Neural cell (in vitro differentiated cells): ENCODE measurements around the gene PTPRG. TPM values are rescaled to one million over a fixed set of nuclear protein-coding genes. Genes with fewer than 3 reads are reported as not detected.

ENCODE experiments used
- H2AFZ ChIP-seq: fragments of 200-600, 300-800 bp; sonication (generic), shearing (Covaris generic); 2 replicates; pipeline ENCODE4 v1.6.0; 2014; ENCODE audit warnings: low read depth, mild to moderate bottlenecking, antibody characterized with exemption, low read length, moderate library complexity
- H3F3A ChIP-seq: fragments of 200-600 bp; shearing (Covaris generic); 2 replicates; pipeline ENCODE4 v1.6.1; 2016; ENCODE audit warnings: mild to moderate bottlenecking, moderate library complexity, mixed read lengths, antibody characterized with exemption, low read length; ENCODE audit not compliant: insufficient read depth, poor library complexity, severe bottlenecking
- H3K27ac ChIP-seq: fragments of 200-600, 300-800 bp; sonication (generic), shearing (Covaris generic); 2 replicates; pipeline ENCODE4 v1.5.1; 2014; ENCODE audit warnings: mild to moderate bottlenecking, low read length, moderate library complexity
- H3K27me3 ChIP-seq: fragments of 300-800, 200-600 bp; sonication (generic), shearing (Covaris generic); 2 replicates; pipeline ENCODE4 v1.6.0; 2014; ENCODE audit warnings: mild to moderate bottlenecking, low read depth, low read length, moderate library complexity; ENCODE audit not compliant: insufficient read depth
- H3K36me3 ChIP-seq: fragments of 300-800, 200-600 bp; sonication (generic), shearing (Covaris generic); 2 replicates; pipeline ENCODE4 v1.5.1; 2014; ENCODE audit warnings: mild to moderate bottlenecking, antibody characterized with exemption, low read length, moderate library complexity; ENCODE audit not compliant: insufficient read depth
- H3K4me2 ChIP-seq: fragments of 300-800, 200-600 bp; sonication (generic), shearing (Covaris generic); 2 replicates; pipeline ENCODE4 v1.6.0; 2014; ENCODE audit warnings: mild to moderate bottlenecking, low read length
- H3K4me3 ChIP-seq: fragments of 300-800, 200-600 bp; sonication (generic), shearing (Covaris generic); 2 replicates; pipeline ENCODE4 v1.5.1; 2014; ENCODE audit warnings: mild to moderate bottlenecking, low read length, moderate library complexity
- H3K79me2 ChIP-seq: fragments of 200-600 bp; shearing (Covaris generic); replicated peaks from 2 replicates; pipeline ENCODE4 v1.6.0; 2014; ENCODE audit warnings: mild to moderate bottlenecking, low read length, moderate library complexity; ENCODE audit not compliant: insufficient read depth
- H3K9ac ChIP-seq: fragments of 300-800, 200-600 bp; sonication (generic), shearing (Covaris generic); 2 replicates; pipeline ENCODE4 v1.6.1; 2016; ENCODE audit warnings: mild to moderate bottlenecking, low read length, mixed read lengths
- H3K9me2 ChIP-seq: fragments of 200-600 bp; shearing (Covaris generic); 2 replicates; pipeline ENCODE4 v1.6.1; 2016; ENCODE audit warnings: mild to moderate bottlenecking, low read length, mixed read lengths; ENCODE audit not compliant: insufficient read depth
- H3K9me3 ChIP-seq: fragments of 200-600, 300-800 bp; sonication (generic), shearing (Covaris generic); 2 replicates; pipeline ENCODE4 v1.6.1; 2016; ENCODE audit warnings: mild to moderate bottlenecking, mixed run types, low read length, moderate library complexity, mixed read lengths
- H4K20me1 ChIP-seq: fragments of 200-600 bp; shearing (Covaris generic); 2 replicates; pipeline ENCODE4 v1.6.1; 2016; ENCODE audit warnings: mild to moderate bottlenecking, mixed run types; ENCODE audit not compliant: insufficient read depth
- EP300 ChIP-seq: fragments of 450-650 bp; conservative IDR thresholded peaks from 2 replicates; pipeline ENCODE4 v1.6.1; 2014; ENCODE audit warnings: antibody characterized with exemption, mild to moderate bottlenecking, moderate library complexity; ENCODE audit not compliant: poor library complexity, severe bottlenecking
- EZH2 ChIP-seq: fragments of 200-600, 300-800 bp; shearing (Covaris generic), sonication (generic); IDR thresholded peaks from 2 replicates; pipeline ENCODE4 v1.6.1; 2014; ENCODE audit warnings: antibody characterized with exemption, low read length, borderline replicate concordance, mild to moderate bottlenecking; ENCODE audit not compliant: insufficient read depth, poor library complexity, severe bottlenecking
- MXI1 ChIP-seq: fragments of 450-650 bp; conservative IDR thresholded peaks from 2 replicates; pipeline ENCODE4 v1.6.1; 2014; ENCODE audit warnings: antibody characterized with exemption, mild to moderate bottlenecking; ENCODE audit not compliant: poor library complexity, severe bottlenecking
- POLR2AphosphoS5 ChIP-seq: IDR thresholded peaks from 2 replicates; pipeline ENCODE4 v1.6.1; 2012
- RAD21 ChIP-seq: fragments of 450-650 bp; conservative IDR thresholded peaks from 2 replicates; pipeline ENCODE4 v1.6.1; 2014; ENCODE audit warnings: antibody characterized with exemption, mild to moderate bottlenecking, moderate library complexity
- SMC3 ChIP-seq: fragments of 450-650 bp; conservative IDR thresholded peaks from 2 replicates; pipeline ENCODE4 v1.6.1; 2014; ENCODE audit warnings: antibody characterized with exemption, mild to moderate bottlenecking, moderate library complexity; ENCODE audit not compliant: poor library complexity
- TAF1 ChIP-seq: IDR thresholded peaks from 2 replicates; pipeline ENCODE4 v1.6.1; 2012; ENCODE audit warnings: low read depth
- polyA plus RNA-seq: library from polyadenylated mRNA; depleted of rRNA; stranded (reverse); fragments of >200 nt; gene quantifications from 2 replicates; pipeline ENCODE4 v1.2.3, GENCODE V29; 2014
- TF ChIP-seq, protein P1 (sequence below): IDR thresholded peaks from 2 replicates; pipeline ENCODE4 v1.6.1; 2012; ENCODE audit warnings: borderline replicate concordance
- TF ChIP-seq, protein P2 (sequence below): fragments of 450-650 bp; IDR thresholded peaks from 2 replicates; pipeline ENCODE4 v1.5.1; 2014; ENCODE audit warnings: antibody characterized with exemption, mild to moderate bottlenecking, moderate library complexity; ENCODE audit not compliant: poor library complexity, severe bottlenecking

The PTPRG gene
- polyA plus RNA-seq, 1 donor from 2014 or later, result 33.1 TPM

DNA sequence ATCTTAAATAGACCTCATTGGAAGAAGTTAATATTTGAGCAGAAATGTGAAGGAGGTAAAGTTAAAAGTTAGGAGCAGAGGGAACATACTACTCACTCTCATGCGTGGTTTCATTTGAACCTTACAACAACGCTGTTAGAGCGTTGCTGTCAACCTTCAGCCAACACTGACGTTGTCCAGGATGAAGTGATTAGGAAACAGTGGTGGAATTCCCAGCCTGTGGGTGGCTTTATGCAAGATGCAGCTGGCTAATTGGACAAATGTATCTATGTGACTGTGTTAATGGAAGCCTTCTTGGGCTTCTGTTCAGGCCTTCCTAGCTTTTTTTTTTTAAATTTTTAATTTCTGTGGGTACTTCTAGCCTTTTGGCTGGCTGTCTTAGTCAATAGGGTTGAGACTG lies 40.5 kb downstream of the PTPRG start:
- H3K27me3 ChIP-seq, result no peaks in the 10 kb centered on the region
- no peaks in the 10 kb centered on the region for H4K20me1 ChIP-seq
- H3K9me2 ChIP-seq, result no peaks in the 10 kb centered on the region
- H3K4me3 ChIP-seq, result no peak overlapping the region
- H3F3A ChIP-seq, result no peaks in the 10 kb centered on the region
- no peak overlapping the region for H3K4me2 ChIP-seq
- no peak overlapping the region for H2AFZ ChIP-seq
- no peak overlapping the region for H3K9ac ChIP-seq
- no peaks in the 10 kb centered on the region for H3K36me3 ChIP-seq
- no peaks in the 10 kb centered on the region for H3K9me3 ChIP-seq
- no peak for TF ChIP-seq EZH2
- H3K27ac ChIP-seq, result no peak overlapping the region
- H3K79me2 ChIP-seq, result peaks cover 2% of the 10 kb centered on the region

DNA sequence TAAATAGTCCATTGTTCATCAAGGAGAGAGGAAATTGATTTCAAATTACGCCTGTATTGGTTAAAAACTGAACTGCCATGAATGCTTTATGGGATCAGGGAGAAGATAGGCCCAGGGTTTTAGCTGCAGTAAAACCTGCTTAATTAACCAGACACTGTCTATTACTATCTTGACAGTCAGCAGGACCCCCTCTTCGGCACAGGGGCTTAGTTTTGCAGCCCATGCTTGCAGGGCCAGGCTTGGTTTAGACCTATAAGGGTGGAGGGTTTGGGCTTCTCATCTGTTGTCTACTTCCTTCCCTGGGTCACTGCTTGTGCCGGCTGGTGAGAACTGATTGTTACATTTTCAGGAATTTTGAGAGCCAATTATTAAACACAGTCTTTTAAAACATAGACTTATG lies 41.1 kb downstream of the PTPRG start:
- Histone ChIP-seq H3K9ac (no peak overlapping the region), H4K20me1 (no peaks in the 10 kb centered on the region), H3K27me3 (no peaks in the 10 kb centered on the region), H3F3A (no peaks in the 10 kb centered on the region), H3K9me2 (no peaks in the 10 kb centered on the region), H3K36me3 (no peaks in the 10 kb centered on the region), H3K4me3 (no peak overlapping the region), H3K27ac (no peak overlapping the region), H2AFZ (no peak overlapping the region), H3K9me3 (no peaks in the 10 kb centered on the region), H3K79me2 (peaks cover under 1% of the 10 kb centered on the region), H3K4me2 (no peak overlapping the region)
- TF ChIP-seq POLR2AphosphoS5, result no peak
- TF ChIP-seq, protein P1, sequence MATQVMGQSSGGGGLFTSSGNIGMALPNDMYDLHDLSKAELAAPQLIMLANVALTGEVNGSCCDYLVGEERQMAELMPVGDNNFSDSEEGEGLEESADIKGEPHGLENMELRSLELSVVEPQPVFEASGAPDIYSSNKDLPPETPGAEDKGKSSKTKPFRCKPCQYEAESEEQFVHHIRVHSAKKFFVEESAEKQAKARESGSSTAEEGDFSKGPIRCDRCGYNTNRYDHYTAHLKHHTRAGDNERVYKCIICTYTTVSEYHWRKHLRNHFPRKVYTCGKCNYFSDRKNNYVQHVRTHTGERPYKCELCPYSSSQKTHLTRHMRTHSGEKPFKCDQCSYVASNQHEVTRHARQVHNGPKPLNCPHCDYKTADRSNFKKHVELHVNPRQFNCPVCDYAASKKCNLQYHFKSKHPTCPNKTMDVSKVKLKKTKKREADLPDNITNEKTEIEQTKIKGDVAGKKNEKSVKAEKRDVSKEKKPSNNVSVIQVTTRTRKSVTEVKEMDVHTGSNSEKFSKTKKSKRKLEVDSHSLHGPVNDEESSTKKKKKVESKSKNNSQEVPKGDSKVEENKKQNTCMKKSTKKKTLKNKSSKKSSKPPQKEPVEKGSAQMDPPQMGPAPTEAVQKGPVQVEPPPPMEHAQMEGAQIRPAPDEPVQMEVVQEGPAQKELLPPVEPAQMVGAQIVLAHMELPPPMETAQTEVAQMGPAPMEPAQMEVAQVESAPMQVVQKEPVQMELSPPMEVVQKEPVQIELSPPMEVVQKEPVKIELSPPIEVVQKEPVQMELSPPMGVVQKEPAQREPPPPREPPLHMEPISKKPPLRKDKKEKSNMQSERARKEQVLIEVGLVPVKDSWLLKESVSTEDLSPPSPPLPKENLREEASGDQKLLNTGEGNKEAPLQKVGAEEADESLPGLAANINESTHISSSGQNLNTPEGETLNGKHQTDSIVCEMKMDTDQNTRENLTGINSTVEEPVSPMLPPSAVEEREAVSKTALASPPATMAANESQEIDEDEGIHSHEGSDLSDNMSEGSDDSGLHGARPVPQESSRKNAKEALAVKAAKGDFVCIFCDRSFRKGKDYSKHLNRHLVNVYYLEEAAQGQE, result no peak

DNA sequence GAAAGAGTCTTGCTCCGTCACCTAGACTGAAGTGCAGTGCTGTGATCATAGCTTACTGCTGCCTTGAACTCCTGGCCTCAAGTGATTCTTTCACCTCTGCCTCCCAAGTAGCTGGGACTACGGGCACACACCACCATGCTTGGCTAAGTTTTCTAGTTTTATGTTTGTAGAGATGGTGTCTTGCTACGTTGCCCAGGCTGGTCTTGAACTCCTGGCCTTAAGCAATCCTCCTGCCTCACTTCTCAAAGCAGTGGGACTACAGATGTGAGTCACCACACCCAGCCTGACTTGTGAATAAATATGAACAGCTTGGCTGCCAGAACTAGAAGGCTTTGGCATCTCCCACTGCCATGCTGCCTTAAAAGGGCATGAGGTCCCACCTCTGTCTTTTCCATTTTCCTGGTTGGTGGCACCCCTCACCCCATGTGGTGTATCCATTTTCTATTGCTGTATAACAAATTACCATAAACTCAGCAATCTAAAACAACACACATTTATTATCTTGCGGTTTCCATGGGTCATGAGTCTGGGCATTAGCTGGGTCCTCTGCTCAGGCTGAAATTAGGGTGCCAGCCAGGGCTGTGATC lies 44.3 kb downstream of the PTPRG start:
- Histone ChIP-seq H4K20me1 (no peaks in the 10 kb centered on the region), H2AFZ (no peak overlapping the region), H3K27ac (no peak overlapping the region), H3K9ac (no peak overlapping the region), H3K4me2 (no peak overlapping the region), H3K4me3 (no peak overlapping the region), H3K36me3 (no peaks in the 10 kb centered on the region), H3K9me3 (no peaks in the 10 kb centered on the region), H3K79me2 (no peaks in the 10 kb centered on the region), H3K27me3 (no peaks in the 10 kb centered on the region), H3K9me2 (no peaks in the 10 kb centered on the region), H3F3A (no peaks in the 10 kb centered on the region)
- TF ChIP-seq, protein P1, result no peak
- TF ChIP-seq MXI1, result no peak
- TF ChIP-seq RAD21, result no peak
- TF ChIP-seq EP300, result no peak
- TF ChIP-seq TAF1, result no peak
- TF ChIP-seq, protein P2, sequence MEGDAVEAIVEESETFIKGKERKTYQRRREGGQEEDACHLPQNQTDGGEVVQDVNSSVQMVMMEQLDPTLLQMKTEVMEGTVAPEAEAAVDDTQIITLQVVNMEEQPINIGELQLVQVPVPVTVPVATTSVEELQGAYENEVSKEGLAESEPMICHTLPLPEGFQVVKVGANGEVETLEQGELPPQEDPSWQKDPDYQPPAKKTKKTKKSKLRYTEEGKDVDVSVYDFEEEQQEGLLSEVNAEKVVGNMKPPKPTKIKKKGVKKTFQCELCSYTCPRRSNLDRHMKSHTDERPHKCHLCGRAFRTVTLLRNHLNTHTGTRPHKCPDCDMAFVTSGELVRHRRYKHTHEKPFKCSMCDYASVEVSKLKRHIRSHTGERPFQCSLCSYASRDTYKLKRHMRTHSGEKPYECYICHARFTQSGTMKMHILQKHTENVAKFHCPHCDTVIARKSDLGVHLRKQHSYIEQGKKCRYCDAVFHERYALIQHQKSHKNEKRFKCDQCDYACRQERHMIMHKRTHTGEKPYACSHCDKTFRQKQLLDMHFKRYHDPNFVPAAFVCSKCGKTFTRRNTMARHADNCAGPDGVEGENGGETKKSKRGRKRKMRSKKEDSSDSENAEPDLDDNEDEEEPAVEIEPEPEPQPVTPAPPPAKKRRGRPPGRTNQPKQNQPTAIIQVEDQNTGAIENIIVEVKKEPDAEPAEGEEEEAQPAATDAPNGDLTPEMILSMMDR, result no peak
- TF ChIP-seq EZH2, result no peak
- no peak for TF ChIP-seq POLR2AphosphoS5
- no peak for TF ChIP-seq SMC3
